ENCODE results near the gene KDM4C.

DNA sequence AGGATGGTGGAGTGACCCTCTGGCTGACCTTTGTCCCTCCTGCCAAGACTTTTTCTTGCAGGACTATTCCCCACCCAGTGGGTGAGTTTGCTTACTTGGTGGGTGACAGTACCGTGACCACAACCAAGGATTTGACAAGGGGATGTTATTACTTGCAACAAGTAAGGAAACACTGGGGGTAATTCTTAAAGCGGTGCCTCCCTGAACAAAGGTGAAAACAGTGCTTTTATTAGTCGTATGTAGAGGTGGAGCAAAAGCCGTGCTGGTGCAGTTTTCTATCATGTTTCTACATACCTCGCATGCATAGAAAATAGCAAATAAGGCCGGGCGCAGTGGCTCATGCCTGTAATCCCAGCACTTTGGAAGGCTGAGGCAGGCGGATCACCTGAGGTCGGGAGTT lies 41.0 kb upstream of the KDM4C start:
- TF ChIP-seq EP300 (IDR thresholded peaks at IDR 0.05; ENCODE audit: borderline replicate concordance) (no peak), MAX (IDR thresholded peaks at IDR 0.05) (no peak), TAF1 (IDR thresholded peaks at IDR 0.05; ENCODE audit: low read depth) (no peak), CEBPB (IDR thresholded peaks at IDR 0.05) (no peak), FOXM1 (IDR thresholded peaks at IDR 0.05; ENCODE audit: borderline replicate concordance, low read depth) (no peak), RAD21 (IDR thresholded peaks at IDR 0.05; ENCODE audit: low read depth) (no peak), YY1 (IDR thresholded peaks at IDR 0.05; ENCODE audit: low read depth) (no peak), TEAD4 (IDR thresholded peaks at IDR 0.05) (no peak)
- TF ChIP-seq, protein P1, sequence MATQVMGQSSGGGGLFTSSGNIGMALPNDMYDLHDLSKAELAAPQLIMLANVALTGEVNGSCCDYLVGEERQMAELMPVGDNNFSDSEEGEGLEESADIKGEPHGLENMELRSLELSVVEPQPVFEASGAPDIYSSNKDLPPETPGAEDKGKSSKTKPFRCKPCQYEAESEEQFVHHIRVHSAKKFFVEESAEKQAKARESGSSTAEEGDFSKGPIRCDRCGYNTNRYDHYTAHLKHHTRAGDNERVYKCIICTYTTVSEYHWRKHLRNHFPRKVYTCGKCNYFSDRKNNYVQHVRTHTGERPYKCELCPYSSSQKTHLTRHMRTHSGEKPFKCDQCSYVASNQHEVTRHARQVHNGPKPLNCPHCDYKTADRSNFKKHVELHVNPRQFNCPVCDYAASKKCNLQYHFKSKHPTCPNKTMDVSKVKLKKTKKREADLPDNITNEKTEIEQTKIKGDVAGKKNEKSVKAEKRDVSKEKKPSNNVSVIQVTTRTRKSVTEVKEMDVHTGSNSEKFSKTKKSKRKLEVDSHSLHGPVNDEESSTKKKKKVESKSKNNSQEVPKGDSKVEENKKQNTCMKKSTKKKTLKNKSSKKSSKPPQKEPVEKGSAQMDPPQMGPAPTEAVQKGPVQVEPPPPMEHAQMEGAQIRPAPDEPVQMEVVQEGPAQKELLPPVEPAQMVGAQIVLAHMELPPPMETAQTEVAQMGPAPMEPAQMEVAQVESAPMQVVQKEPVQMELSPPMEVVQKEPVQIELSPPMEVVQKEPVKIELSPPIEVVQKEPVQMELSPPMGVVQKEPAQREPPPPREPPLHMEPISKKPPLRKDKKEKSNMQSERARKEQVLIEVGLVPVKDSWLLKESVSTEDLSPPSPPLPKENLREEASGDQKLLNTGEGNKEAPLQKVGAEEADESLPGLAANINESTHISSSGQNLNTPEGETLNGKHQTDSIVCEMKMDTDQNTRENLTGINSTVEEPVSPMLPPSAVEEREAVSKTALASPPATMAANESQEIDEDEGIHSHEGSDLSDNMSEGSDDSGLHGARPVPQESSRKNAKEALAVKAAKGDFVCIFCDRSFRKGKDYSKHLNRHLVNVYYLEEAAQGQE (IDR thresholded peaks at IDR 0.05; ENCODE audit: low read depth): no peak
